Esophagus muscularis mucosa (tissue), 4 donors: ENCODE data around the gene BCAS4.
"Not testable (repeated sequence)": the region's sequence is repeated elsewhere in the genome, so short reads cannot be mapped to it uniquely, and the experiment has no call there.

Source experiments
- EP300 ChIP-seq: sonication (generic); formaldehyde crosslinking; IDR thresholded peaks from one replicate; pipeline ENCODE4 v1.6.1; 2017; ENCODE audit warnings: antibody characterized with exemption
- POLR2A ChIP-seq: fragments of 450-650 bp; IDR thresholded peaks from one replicate; pipeline ENCODE4 v1.6.1; 2017; ENCODE audit warnings: antibody characterized with exemption, moderate library complexity, mild to moderate bottlenecking, low read depth
- POLR2AphosphoS5 ChIP-seq, 2 donors: sonication (generic); formaldehyde crosslinking; IDR thresholded peaks; one replicate each; pipeline ENCODE4 v1.6.1; 2017; ENCODE audit warnings: antibody characterized with exemption in 2 of 2
- TF ChIP-seq, protein P1 (sequence below), 3 experiments: fragments of 200-600 bp in 2 of 3; fragments of 450-650 bp in 1 of 3; sonication (generic) in 2 of 3; IDR thresholded peaks; one replicate each; pipeline ENCODE4 v1.5.1; 2017 to 2019; ENCODE audit warnings: antibody characterized with exemption in 3 of 3, mild to moderate bottlenecking in 2 of 3, moderate library complexity in 1 of 3

DNA sequence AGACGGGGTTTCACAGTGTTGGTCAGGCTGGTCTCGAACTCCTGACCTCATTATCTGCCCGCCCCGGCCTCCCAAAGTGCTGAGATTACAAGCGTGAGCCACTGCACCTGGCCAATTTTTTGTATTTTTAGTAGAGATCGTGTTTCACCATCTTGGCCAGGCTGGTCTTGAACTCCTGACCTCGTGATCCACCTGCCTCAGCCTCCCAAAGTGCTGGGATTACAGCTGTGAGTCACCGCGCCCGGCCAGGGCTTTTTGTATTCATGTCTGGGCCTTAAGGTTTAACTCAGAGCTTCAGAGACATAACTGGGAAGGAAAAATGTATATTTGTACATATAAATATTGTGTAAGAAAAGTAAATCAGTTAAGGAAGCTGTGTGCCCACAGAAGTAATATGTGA lies 29.6 kb upstream of the BCAS4 start:
- TF ChIP-seq, protein P1, sequence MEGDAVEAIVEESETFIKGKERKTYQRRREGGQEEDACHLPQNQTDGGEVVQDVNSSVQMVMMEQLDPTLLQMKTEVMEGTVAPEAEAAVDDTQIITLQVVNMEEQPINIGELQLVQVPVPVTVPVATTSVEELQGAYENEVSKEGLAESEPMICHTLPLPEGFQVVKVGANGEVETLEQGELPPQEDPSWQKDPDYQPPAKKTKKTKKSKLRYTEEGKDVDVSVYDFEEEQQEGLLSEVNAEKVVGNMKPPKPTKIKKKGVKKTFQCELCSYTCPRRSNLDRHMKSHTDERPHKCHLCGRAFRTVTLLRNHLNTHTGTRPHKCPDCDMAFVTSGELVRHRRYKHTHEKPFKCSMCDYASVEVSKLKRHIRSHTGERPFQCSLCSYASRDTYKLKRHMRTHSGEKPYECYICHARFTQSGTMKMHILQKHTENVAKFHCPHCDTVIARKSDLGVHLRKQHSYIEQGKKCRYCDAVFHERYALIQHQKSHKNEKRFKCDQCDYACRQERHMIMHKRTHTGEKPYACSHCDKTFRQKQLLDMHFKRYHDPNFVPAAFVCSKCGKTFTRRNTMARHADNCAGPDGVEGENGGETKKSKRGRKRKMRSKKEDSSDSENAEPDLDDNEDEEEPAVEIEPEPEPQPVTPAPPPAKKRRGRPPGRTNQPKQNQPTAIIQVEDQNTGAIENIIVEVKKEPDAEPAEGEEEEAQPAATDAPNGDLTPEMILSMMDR (IDR thresholded peaks at IDR 0.05): not testable (repeated sequence)
- TF ChIP-seq POLR2A; POLR2AphosphoS5 (IDR thresholded peaks at IDR 0.05); EP300: not testable (repeated sequence)
